Brain microvascular endothelial cell (primary cell): ENCODE data around the gene KLC3.

Experiments
- DNase-seq: peaks from one replicate; pipeline ENCODE4 v3.0.0-alpha.2; 2020
- H3K27ac ChIP-seq: fragments of 250-450 bp; sonication (Bioruptor Pico); 2 replicates; pipeline ENCODE4 v1.5.1; 2020; ENCODE audit warnings: mild to moderate bottlenecking, moderate library complexity
- H3K27me3 ChIP-seq: fragments of 250-450 bp; sonication (Bioruptor Pico); replicated peaks from 2 replicates; pipeline ENCODE4 v1.5.1; 2020; ENCODE audit warnings: mild to moderate bottlenecking
- H3K36me3 ChIP-seq: fragments of 250-450 bp; sonication (Bioruptor Pico); replicated peaks from 2 replicates; pipeline ENCODE4 v1.5.1; 2020; ENCODE audit warnings: mild to moderate bottlenecking
- H3K4me3 ChIP-seq: 2 replicates; pipeline ENCODE4 v1.5.1; 2011; ENCODE audit warnings: low read depth, mild to moderate bottlenecking, control low read depth, low read length, moderate library complexity
- CTCF ChIP-seq: IDR thresholded peaks from 2 replicates; pipeline ENCODE4 v1.5.1; 2011; ENCODE audit warnings: low read depth, mild to moderate bottlenecking, moderate library complexity, low read length, control low read depth, inconsistent platforms; ENCODE audit errors: missing control alignments
- in situ Hi-C: cut with HindIII; loops from 2 replicates; pipeline ENCODE4 v1.10.0; 2017; ENCODE audit warnings: low sequenced_read_pairs, low pct_ligation_motif_present

KLC3 gene

DNA sequence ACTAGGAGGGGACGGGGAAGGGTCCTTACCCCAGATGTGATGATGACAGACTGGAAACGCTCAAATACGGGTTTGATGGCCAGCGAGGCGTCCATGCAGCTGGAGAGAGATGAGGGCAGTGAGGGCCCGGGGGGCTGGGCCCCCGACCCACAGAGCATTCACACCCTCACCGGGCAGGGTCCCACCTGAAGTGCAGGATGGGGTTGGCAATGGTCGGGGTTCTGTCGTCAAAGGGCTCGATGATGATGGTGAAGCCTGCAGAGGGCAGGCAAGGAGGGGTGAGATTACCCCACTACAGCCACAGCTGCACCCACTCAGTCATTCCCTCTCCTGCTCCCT, 16.9 kb downstream of the KLC3 start:
- TF ChIP-seq CTCF: no peak
- in situ Hi-C loops: no loop called here
- DNase-seq: no peak
- Histone ChIP-seq H3K36me3 (peaks cover 88% of the 10 kb centered on the region), H3K4me3 (no peak overlapping the region), H3K27me3 (no peaks in the 10 kb centered on the region), H3K27ac (no peak overlapping the region)

DNA sequence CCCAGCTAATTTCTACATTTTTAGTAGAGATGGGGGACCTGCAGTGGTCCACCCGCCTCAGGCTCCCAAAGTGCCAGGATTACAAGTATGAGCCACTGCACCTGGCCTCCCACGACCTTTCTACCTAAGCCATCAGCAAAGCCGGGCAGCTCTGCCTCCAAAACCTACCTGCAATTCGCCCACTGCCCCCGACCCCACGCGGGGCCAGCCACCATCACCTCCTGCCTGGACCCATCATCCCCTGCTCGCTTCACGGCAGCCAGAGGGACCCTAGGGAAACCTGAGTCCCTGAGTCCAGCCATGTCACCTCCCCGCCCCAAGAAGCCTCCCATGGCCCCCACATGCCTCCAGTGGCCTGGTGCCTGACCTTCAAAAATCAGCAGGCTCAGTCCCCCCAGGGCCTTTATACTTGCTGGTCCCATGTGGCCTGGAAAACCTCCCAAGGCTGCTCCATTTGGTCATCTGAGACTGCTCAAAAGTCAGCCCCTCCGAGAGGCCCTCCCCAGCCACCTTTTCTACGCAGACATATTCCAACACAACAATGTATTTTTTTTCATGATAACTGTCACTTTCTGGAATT, 17.8 kb downstream of the KLC3 start:
- Histone ChIP-seq H3K4me3 (no peak overlapping the region), H3K27me3 (no peaks in the 10 kb centered on the region), H3K36me3 (peaks cover 89% of the 10 kb centered on the region), H3K27ac (no peak overlapping the region)
- in situ Hi-C loops: no loop called here
- DNase-seq: no peak
- no peak for TF ChIP-seq CTCF

DNA sequence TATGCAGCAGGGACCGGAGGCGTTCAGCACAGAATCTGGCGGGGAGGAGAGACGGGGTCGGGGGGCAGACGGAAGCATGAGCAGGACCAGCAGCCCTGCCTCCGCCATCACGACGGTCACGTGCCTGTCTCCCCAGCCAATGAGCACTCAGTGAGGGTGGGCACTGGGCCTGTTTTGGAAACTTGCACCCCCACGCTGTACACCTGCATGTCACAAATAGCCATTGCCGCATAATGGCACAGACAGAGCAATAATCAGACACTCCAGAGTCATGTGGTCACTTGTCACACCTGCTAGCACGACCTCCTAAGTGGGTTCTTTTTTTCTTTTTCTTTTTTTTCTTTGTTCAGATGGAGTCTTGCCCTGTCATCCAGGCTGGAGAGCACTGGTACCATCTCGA, 21.1 kb downstream of the KLC3 start:
- H3K36me3 ChIP-seq: peaks cover 75% of the 10 kb centered on the region
- TF ChIP-seq CTCF: no peak
- no peaks in the 10 kb centered on the region for H3K27me3 ChIP-seq
- in situ Hi-C loops: no loop called here
- no peak for DNase-seq
- no peak overlapping the region for H3K27ac ChIP-seq
- H3K4me3 ChIP-seq: no peak overlapping the region

- in situ Hi-C loops: no loop called here
- H3K36me3 ChIP-seq: peaks cover 70% of the 10 kb centered on the region
- no peak overlapping the region for H3K27ac ChIP-seq
- no peak for DNase-seq
- H3K27me3 ChIP-seq: no peaks in the 10 kb centered on the region
- no peak overlapping the region for H3K4me3 ChIP-seq
- TF ChIP-seq CTCF: no peak
These were observed 21.7 kb downstream of the KLC3 start for GRCh38 chr19:45362291-45362690.

DNA sequence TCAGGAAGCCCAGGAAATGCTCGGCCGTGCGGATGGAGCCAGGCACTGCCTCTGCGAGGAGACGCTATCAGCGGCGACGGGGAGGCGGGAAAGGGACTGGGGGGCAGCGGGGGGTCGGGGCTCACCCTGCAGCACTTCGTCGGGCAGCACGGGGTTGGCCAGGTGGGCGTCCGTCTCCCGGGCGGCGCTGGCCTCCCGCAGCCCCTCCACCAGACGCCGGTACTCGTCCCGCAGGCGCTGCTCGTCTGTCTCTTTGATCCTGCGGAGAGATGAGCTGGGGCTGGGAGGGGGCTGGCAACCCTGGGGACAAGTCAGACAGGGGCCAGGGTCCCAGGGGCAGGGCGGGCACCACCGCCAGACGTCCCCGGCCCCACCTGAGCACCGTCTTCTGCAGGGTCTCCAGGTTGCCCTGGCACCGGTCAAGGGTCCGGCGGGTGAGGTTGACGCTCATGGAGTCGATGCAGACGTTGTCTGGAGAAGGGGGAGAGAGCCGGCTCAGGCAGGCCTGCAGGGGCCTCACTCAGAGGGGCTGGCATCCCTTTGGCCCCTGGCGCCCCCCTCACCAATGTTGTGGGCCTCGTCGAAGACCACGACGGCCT, 23.4 kb downstream of the KLC3 start:
- H3K4me3 ChIP-seq: no peak overlapping the region
- in situ Hi-C loops: no loop called here
- peaks cover 57% of the 10 kb centered on the region for H3K36me3 ChIP-seq
- no peak for DNase-seq
- no peak for TF ChIP-seq CTCF
- H3K27ac ChIP-seq: no peak overlapping the region
- H3K27me3 ChIP-seq: no peaks in the 10 kb centered on the region

DNA sequence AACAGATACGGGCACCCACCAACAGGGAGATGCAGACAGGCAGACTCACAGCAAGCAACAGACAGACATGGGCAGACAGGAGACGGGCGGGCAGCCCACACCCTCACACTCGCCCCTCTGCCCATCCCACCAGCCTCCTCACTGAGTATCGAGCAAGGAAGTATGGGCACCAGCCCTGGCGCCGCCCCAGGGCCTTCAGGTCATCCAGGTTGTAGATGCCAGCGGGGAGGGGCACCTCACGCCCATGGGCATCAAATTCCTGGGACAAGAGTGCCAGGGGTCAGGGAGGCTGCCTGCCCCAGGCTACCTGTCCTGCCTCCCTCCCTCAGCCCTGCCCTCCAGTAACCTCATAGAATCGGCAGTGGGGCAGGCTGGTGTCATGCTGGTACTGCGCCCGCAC, 24.1 kb downstream of the KLC3 start:
- DNase-seq: no peak
- Histone ChIP-seq H3K27ac (no peak overlapping the region), H3K4me3 (no peak overlapping the region), H3K27me3 (no peaks in the 10 kb centered on the region), H3K36me3 (peaks cover 50% of the 10 kb centered on the region)
- TF ChIP-seq CTCF: no peak
- in situ Hi-C loops: no loop called here
